WTC11 (cell line): ENCODE measurements around the gene POM121C.
"Not testable (repeated sequence)": the region's sequence is repeated elsewhere in the genome, so short reads cannot be mapped to it uniquely, and the experiment has no call there.

Experiments
- CBFB ChIP-seq: sonication (generic); formaldehyde crosslinking; IDR thresholded peaks from 2 replicates; pipeline ENCODE4 v1.8.1; 2022; ENCODE audit warnings: mild to moderate bottlenecking, low read depth, missing genetic modification reagents
- CTCF ChIP-seq: fragments of 200-600 bp; IDR thresholded peaks from 2 replicates; pipeline ENCODE4 v1.8.0; 2022; ENCODE audit warnings: antibody characterized with exemption
- ERG ChIP-seq: fragments of 250-450 bp; sonication (Bioruptor Pico); IDR thresholded peaks from 2 replicates; pipeline ENCODE4 v1.8.0; 2021; ENCODE audit warnings: mild to moderate bottlenecking
- ESRRA ChIP-seq: sonication (generic); formaldehyde crosslinking; IDR thresholded peaks from 2 replicates; pipeline ENCODE4 v1.8.1; 2022; ENCODE audit warnings: mild to moderate bottlenecking, missing genetic modification reagents, borderline replicate concordance
- FOXJ3 ChIP-seq: sonication (generic); formaldehyde crosslinking; IDR thresholded peaks from 2 replicates; pipeline ENCODE4 v1.9.0; 2021; ENCODE audit warnings: missing genetic modification reagents, mild to moderate bottlenecking, borderline replicate concordance
- JUN ChIP-seq: sonication (generic); formaldehyde crosslinking; IDR thresholded peaks from 2 replicates; pipeline ENCODE4 v1.8.0; 2023; ENCODE audit warnings: mild to moderate bottlenecking, missing genetic modification reagents
- MAX ChIP-seq: sonication (generic); formaldehyde crosslinking; IDR thresholded peaks from 2 replicates; pipeline ENCODE4 v1.8.0; 2022; ENCODE audit warnings: mild to moderate bottlenecking, missing genetic modification reagents
- NR1H2 ChIP-seq: sonication (generic); formaldehyde crosslinking; IDR thresholded peaks from 2 replicates; pipeline ENCODE4 v1.9.0; 2021; ENCODE audit warnings: mild to moderate bottlenecking, moderate library complexity, missing genetic modification reagents
- NR3C1 ChIP-seq: sonication (generic); formaldehyde crosslinking; conservative IDR thresholded peaks from 2 replicates; pipeline ENCODE4 v1.8.1; 2023; ENCODE audit warnings: low read depth, mild to moderate bottlenecking, missing genetic modification reagents
- SP1 ChIP-seq: sonication (generic); formaldehyde crosslinking; conservative IDR thresholded peaks from 2 replicates; pipeline ENCODE4 v1.8.1; 2022; ENCODE audit warnings: missing genetic modification reagents
- ZNF138 ChIP-seq: sonication (generic); formaldehyde crosslinking; conservative IDR thresholded peaks from 2 replicates; pipeline ENCODE4 v1.8.1; 2022; ENCODE audit warnings: mild to moderate bottlenecking, moderate library complexity, missing genetic modification reagents
- TF ChIP-seq, protein P1 (sequence below): sonication (generic); formaldehyde crosslinking; IDR thresholded peaks from 2 replicates; pipeline ENCODE4 v1.8.1; 2023; ENCODE audit warnings: mild to moderate bottlenecking, missing genetic modification reagents

- TF ChIP-seq CTCF; CBFB (CRISPR knock-in tag); ESRRA (CRISPR knock-in tag); MAX (CRISPR knock-in tag); JUN (CRISPR knock-in tag); SP1; NR3C1 (CRISPR knock-in tag); NR1H2 (CRISPR knock-in tag); ZNF138 (CRISPR knock-in tag); FOXJ3 (CRISPR knock-in tag); ERG (CRISPR knock-in tag): not testable (repeated sequence)
- TF ChIP-seq, protein P1, sequence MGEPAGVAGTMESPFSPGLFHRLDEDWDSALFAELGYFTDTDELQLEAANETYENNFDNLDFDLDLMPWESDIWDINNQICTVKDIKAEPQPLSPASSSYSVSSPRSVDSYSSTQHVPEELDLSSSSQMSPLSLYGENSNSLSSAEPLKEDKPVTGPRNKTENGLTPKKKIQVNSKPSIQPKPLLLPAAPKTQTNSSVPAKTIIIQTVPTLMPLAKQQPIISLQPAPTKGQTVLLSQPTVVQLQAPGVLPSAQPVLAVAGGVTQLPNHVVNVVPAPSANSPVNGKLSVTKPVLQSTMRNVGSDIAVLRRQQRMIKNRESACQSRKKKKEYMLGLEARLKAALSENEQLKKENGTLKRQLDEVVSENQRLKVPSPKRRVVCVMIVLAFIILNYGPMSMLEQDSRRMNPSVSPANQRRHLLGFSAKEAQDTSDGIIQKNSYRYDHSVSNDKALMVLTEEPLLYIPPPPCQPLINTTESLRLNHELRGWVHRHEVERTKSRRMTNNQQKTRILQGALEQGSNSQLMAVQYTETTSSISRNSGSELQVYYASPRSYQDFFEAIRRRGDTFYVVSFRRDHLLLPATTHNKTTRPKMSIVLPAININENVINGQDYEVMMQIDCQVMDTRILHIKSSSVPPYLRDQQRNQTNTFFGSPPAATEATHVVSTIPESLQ (CRISPR knock-in tag): not testable (repeated sequence)
Observed at GRCh38 chr7:75395329-75395728, 90.8 kb downstream of the POM121C start, which contains the start of gene TRIM73.
